ENCODE data around the gene GREB1. TPM values are rescaled to one million over a fixed set of nuclear protein-coding genes. Genes with fewer than 3 reads are reported as not detected.

The GREB1 gene
- total RNA-seq, 1 donor from 2014 or later, result 2.3 TPM

DNA sequence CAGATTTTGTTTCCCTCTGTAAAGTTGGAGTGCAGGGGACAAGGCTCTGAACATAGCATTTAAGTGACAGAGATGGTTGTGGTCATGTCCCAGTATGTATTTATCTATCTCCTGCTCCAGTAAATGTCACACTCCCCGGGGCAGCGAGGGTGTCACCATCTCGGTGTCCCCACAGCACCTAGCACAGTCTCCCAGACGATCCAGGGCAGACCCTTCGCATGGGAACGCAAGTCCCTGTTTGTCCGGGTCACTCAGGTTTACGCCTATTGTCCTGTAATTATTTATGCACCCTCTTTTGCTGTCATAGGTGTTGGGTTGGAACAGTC is 148.7 kb downstream of the GREB1 start:
- ATAC-seq (no peak), DNase-seq (no peak)
- Histone ChIP-seq H3K27ac (no peak overlapping the region), H3K4me1 (no peaks in the 10 kb centered on the region), H3K9me3 (no peaks in the 10 kb centered on the region), H3K36me3 (no peaks in the 10 kb centered on the region), H3K4me3 (no peak overlapping the region), H3K27me3 (ENCODE audit: low read depth) (peaks cover 28% of the 10 kb centered on the region)
- intact Hi-C loops (cut with DNase I), result no loop called here
- TF ChIP-seq, protein P1, sequence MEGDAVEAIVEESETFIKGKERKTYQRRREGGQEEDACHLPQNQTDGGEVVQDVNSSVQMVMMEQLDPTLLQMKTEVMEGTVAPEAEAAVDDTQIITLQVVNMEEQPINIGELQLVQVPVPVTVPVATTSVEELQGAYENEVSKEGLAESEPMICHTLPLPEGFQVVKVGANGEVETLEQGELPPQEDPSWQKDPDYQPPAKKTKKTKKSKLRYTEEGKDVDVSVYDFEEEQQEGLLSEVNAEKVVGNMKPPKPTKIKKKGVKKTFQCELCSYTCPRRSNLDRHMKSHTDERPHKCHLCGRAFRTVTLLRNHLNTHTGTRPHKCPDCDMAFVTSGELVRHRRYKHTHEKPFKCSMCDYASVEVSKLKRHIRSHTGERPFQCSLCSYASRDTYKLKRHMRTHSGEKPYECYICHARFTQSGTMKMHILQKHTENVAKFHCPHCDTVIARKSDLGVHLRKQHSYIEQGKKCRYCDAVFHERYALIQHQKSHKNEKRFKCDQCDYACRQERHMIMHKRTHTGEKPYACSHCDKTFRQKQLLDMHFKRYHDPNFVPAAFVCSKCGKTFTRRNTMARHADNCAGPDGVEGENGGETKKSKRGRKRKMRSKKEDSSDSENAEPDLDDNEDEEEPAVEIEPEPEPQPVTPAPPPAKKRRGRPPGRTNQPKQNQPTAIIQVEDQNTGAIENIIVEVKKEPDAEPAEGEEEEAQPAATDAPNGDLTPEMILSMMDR (IDR thresholded peaks at IDR 0.05), result no peak

DNA sequence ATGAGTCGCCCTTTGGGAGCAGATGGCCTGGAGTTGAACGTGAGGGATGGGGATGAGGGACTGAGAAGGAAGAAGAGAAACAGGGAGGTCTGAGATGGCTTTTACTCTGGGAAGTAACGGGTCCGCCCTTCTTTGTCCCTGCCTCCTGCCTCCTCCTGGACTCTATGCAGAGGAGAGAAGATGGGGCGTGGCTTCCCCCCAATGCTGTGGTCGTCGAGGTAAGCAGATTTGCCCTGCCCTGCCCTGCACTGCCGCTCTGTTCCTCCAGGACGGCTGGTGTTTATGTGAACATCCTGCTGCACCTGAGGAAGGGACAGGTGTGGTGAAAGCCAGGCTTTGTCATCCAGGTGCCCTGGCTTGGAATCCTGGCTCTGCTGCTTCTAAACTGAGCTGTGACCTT is 149.6 kb downstream of the GREB1 start:
- intact Hi-C loops (cut with DNase I), result no loop called here

DNA sequence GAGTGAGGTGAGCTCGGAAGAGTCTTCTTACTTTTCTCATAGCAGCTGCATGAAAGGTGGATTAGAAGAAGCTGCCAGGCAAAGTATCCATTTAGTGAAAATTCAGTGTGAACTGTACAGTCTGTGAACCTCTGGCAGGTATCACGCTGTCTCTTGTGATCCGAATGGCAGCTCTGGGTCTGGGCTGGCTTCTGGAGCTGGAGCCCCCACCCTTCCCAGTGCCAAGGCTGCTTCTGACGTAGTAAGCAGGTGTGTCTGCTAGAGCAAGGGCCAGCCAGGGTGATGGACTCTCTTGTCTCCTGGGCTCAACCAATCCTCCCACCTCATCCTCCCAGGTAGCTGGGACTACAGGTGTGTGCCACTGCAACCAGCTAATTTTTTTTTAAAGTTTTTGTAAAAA is 150.1 kb downstream of the GREB1 start:
- Histone ChIP-seq H3K27me3 (ENCODE audit: low read depth) (peaks cover 16% of the 10 kb centered on the region), H3K4me1 (peaks cover 14% of the 10 kb centered on the region), H3K9me3 (no peaks in the 10 kb centered on the region), H3K36me3 (no peaks in the 10 kb centered on the region), H3K4me3 (no peak overlapping the region), H3K27ac (no peak overlapping the region)
- intact Hi-C loops (cut with DNase I), result no loop called here
- TF ChIP-seq, protein P1 (IDR thresholded peaks at IDR 0.05), result no peak
- DNase-seq (no peak), ATAC-seq (no peak)

More for the DNA sequence above, 149.6 kb downstream of the GREB1 start:
- no peaks in the 10 kb centered on the region for H3K36me3 ChIP-seq
- TF ChIP-seq, protein P1 (IDR thresholded peaks at IDR 0.05), result no peak
- no peak overlapping the region for H3K27ac ChIP-seq
- no peak for DNase-seq
- H3K9me3 ChIP-seq, result no peaks in the 10 kb centered on the region
- no peak for ATAC-seq
- peaks cover 9% of the 10 kb centered on the region for H3K4me1 ChIP-seq
- H3K4me3 ChIP-seq, result no peak overlapping the region
- H3K27me3 ChIP-seq (ENCODE audit: low read depth), result peaks cover 20% of the 10 kb centered on the region

DNA sequence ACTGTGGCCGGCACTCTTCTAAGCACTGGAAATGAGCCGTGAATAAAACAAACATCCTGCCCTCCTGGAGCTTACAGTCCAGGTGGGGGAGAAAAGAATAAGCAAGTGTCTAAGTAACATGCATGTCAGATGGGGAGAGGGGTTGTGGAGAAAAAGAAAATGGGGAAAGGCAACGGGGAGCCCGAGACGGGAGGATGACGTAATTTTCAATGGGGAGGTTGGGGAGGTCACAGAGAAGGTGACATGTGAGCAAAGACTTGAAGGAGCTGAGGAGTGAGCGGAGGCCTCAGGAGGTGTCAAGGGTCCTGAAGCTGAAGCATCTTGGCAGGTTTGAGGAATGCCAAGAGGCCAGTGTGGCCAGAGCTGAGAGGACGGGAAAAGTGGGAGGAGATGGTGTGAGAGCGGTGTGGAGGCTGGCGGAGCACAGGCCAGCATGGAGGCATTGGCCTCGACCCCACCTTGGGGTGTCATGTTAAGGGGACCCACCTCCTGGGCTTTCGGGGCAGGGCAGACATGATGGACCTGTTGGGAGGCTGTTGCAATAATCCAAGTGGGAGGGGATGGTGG is 151.1 kb downstream of the GREB1 start:
- Histone ChIP-seq H3K36me3 (no peaks in the 10 kb centered on the region), H3K27me3 (ENCODE audit: low read depth) (peaks cover 16% of the 10 kb centered on the region), H3K4me1 (peaks cover 16% of the 10 kb centered on the region), H3K27ac (no peak overlapping the region), H3K9me3 (no peaks in the 10 kb centered on the region), H3K4me3 (no peak overlapping the region)
- TF ChIP-seq, protein P1 (IDR thresholded peaks at IDR 0.05), result no peak
- intact Hi-C loops (cut with DNase I), result loop anchor here (5.0 kb wide), 1 partner anchor 97 kb away; no protein-coding TSS in a partner anchor
- ATAC-seq (no peak), DNase-seq (no peak)

DNA sequence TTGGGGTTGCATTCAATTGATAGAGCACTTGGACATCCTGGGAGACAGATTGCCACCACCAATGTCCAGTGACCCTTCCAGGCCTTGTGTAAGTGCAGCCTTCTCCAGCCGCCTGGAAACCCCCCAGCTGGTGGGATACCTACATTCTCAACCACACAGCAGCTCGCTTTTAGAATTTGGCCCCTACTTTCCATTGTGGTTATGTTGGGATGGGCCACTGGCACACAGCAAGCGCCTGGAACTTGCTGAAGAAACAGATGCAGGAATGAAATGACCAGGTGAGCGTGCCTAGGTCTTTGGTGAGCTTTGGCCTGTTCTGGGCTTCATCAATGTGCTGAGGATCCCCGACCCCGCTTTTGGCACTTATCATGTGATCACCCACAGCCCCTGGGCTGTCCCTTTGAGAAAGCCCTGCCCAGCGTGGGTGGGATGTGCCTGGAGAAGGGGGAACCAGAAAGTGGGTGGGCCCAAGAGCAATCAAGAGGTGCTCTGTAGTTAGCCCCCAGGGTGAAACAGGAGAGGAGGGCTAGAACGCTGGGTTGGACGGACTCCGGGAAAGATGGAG is 152.1 kb downstream of the GREB1 start:
- H3K4me1 ChIP-seq, result peaks cover 16% of the 10 kb centered on the region
- no peaks in the 10 kb centered on the region for H3K9me3 ChIP-seq
- intact Hi-C loops (cut with DNase I), result loop anchor here (5.0 kb wide), 1 partner anchor 96 kb away; no protein-coding TSS in a partner anchor
- ATAC-seq (no peak), DNase-seq (no peak)
- no peaks in the 10 kb centered on the region for H3K36me3 ChIP-seq
- no peak overlapping the region for H3K4me3 ChIP-seq
- TF ChIP-seq, protein P1 (IDR thresholded peaks at IDR 0.05), result no peak
- peaks cover 16% of the 10 kb centered on the region for H3K27me3 ChIP-seq (ENCODE audit: low read depth)
- no peak overlapping the region for H3K27ac ChIP-seq
